Caki2 (cell line): ENCODE data around the gene EXTL1. TPM values are rescaled to one million over a fixed set of nuclear protein-coding genes. Genes with fewer than 3 reads are reported as not detected.

ENCODE experiments used
- DNase-seq: peaks from one replicate; pipeline ENCODE4 v3.0.0-alpha.2; 2015; ENCODE audit warnings: low read depth
- in situ Hi-C: cut with HindIII; loops from 2 replicates; pipeline ENCODE4 v1.10.0; 2016; ENCODE audit warnings: low sequenced_read_pairs, low pct_unique_long_range_greater_than_20kb, mixed read lengths
- total RNA-seq: library from RNA; depleted of rRNA; stranded (reverse); fragments of >200 nt; shearing (Covaris generic); gene quantifications from 2 replicates; pipeline ENCODE4 v1.2.3, GENCODE V29; 2014; ENCODE audit warnings: low replicate concordance

The EXTL1 gene
- total RNA-seq, 1 experiment from 2014 or later = not detected

DNA sequence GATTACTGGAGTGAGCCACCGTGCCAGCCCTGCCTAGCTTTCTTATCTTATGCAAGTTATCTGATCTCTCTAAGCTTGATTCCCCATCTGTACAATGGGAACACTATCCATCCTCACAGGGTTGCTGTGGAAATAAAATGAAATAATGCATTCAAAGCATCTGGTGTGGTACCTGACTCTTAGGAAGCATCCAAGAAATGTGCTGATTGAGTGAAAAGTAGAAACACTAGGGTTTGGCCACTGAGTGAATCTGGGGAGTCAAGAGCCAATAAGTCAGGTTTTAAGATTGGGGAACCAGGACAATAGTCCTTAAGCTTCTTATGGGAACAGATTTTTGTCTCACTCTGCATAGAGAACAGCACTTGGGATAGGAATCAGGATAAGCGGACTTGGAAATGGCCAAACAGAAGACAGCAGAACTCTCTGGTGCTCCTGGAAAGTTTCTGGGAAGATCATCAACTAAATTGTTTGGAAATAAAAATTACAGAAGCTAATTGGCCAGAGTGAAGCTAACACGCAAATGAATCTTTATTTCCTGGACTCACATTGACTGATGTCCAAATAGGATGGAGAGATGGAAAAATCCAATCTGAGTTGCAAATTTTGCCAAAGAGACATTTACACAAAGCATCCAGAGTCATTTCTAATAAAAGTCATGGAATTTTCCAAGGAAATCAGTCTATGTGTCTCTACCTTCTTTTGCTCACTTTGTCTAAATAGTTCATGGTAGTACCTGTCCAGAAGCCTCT, 27.0 kb upstream of the EXTL1 start:
- in situ Hi-C loops = loop anchor here (25.0 kb wide), 1 partner anchor 107 kb away; the partner anchor contains the start of gene PAQR7
- DNase-seq = no peak

DNA sequence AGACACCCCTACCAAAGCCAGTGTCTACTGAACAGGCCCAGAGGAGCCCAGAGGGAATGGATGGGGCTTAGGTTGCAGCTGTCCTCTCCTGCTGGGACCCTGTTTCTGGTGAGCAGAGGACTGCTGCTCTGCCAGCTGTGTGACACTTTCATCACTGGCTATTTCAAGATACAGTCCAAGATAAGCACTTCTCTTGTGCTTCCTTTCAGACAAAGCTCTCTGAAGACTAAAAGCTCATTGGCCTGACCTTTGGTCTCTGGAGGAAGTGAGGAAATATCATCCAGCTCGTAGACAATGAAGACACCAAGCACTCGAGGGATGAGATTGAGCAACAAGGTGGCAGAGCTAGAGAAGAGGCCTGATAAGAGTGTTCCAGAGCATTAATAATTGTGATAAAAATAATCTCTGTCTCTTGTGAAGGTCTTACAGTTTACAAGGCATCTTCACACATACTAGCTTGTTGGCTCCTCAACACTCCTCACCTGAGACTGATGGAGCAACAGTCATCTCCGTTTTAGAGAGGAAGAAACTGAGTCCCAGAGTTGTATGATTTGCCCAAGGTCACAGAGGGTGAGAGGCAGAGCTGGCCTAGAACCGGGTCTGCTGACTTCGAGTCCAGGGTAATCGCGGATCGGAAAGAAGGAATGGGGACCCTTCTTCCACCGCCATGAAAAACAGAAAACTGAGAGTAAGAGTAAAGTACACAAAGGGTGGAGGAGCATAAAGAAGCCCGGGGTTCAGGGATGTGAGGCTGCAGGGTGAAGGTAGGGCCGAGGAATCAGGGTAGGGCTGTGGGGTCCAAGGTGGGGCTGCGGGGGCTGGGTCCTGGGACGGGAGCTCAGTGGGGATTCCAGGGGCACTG, 24.4 kb upstream of the EXTL1 start:
- in situ Hi-C loops = loop anchor here (25.0 kb wide), 1 partner anchor 110 kb away; the partner anchor contains the start of gene PAQR7
- DNase-seq = peak; percentile 13

DNA sequence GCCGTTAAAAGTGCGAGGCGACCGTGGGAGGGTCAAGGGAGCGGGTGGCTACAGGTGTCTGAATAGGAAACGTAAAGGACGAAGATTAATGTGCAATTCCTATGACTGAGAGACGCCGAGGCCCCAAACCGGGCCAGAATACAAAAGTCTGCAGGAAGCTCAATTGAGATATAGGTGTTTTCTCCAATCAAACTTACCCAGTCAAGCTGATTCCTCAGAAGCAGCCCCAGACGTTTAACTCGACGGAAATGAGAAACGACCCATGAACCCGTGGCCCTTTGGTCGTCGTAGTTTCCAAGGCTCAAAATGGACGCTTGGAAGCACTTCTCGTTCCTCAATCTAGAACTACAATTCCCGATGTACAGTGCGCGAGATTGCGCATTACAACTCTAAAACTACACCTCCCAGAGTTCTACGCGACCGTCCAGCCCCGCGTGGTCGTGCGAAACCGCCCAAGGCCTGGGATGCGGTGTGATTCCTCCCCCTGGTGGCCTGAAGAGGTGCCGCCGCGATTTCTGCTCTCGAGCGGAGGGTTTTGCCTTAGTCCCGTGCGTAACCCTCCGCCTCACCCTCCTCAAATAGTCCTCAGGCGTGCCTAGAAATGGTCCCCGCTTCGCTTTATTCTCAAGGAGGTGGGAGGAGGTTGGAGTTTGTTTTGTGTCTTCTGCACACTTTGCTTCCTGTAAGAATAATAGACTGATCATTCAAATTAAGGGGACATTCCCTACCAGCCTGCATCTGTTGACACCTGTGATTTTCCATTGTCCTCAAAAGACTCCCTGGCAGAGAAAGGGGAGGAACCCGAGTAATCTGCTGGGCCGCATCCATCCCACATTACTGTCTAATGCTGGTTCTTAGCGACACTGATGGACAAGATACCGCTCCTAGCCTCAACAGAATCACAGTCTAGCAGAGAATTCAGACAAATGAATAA, 23.5 kb upstream of the EXTL1 start, which contains the start of gene PAFAH2:
PAFAH2 (minus strand) TSS at position 236 of the 934 bp plus-strand sequence. CDS start 7,247 bp downstream, outside the sequence.
- DNase-seq = peak; percentile 95
- in situ Hi-C loops = loop anchor here (25.0 kb wide), 1 partner anchor 111 kb away; the partner anchor contains the start of gene PAQR7

DNA sequence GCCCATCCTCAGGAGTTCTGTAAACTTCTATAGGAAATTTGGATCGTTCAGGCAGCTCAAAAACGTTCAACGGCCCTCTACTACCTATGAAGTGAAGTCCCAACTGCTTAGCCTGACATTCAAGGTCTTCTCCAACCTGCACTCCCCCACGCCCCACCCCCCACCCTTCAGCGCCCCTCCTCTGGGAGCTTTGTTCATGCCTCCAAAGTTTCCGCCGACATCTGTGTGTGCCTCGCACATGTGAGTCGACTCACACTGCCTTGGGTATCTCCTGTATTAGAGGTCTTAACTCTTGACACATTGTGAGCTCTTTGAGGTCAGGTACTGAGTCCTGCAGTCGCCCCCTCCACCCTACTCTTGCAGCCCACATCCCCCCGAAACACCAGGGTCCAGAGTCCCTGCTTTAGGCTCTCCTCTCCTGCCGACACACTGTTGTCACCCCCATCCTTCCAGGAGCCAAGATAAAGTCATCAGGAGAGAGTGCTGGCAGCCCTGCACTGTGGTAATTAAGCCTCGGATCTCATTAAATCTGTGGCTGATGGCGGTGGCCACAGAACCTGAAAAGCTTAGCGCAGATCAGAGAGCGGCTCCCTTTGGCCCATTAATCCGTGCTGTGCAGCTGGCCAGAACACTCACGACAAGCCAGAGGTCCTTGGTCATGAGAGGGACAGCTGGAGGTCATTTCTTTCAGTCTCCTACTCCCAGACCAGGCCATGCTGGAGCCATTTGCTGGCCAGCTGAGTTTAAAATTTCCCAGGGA, 22.4 kb upstream of the EXTL1 start:
- DNase-seq = no peak
- in situ Hi-C loops = loop anchor here (25.0 kb wide), 1 partner anchor 112 kb away; the partner anchor contains the start of gene PAQR7

- in situ Hi-C loops = no loop called here
- no peak for DNase-seq
Measured at GRCh38 chr1:26003262-26003661, 18.3 kb upstream of the EXTL1 start.

- DNase-seq = no peak
- in situ Hi-C loops = no loop called here
Measured at GRCh38 chr1:26003756-26004155, 17.8 kb upstream of the EXTL1 start.

GRCh38 chr1:26005434-26006105, 16.0 kb upstream of the EXTL1 start:
- in situ Hi-C loops = no loop called here
- no peak for DNase-seq

- DNase-seq = no peak
- in situ Hi-C loops = no loop called here
Measured at GRCh38 chr1:26006710-26007109, 14.9 kb upstream of the EXTL1 start.

DNA sequence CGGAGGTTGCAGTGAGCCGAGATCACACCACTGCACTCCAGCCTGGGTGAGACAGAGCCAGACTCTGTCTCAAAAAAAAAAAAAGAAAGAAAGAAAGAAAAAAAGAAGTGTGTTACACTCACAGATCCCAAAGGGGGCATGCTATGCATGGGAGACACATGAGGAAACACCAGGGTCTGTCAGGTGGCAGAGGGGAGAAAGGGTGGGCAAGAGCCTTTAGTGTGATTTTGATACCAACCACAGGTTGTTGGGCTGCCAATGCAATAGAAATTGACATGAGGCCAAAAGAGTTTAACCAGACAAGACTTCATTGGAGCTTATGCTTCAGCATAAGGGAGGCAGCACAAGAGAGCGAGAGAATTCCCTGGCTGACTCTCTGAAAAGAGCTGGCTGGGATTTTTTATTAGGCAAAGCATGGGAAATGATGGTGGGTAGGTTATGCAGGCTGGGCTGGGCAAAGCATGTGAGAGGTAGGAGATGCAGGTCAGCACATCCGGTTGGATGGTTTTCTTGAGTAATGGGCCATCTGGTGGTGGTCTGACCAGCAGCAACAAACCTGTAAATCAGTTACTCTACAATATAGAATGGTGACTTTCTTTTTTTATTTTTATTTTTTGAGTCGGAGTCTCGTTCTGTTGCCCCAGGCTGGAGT, 11.7 kb upstream of the EXTL1 start:
- in situ Hi-C loops = no loop called here
- DNase-seq = no peak

GRCh38 chr1:26010825-26011224, 10.8 kb upstream of the EXTL1 start:
- DNase-seq = no peak
- in situ Hi-C loops = no loop called here

DNA sequence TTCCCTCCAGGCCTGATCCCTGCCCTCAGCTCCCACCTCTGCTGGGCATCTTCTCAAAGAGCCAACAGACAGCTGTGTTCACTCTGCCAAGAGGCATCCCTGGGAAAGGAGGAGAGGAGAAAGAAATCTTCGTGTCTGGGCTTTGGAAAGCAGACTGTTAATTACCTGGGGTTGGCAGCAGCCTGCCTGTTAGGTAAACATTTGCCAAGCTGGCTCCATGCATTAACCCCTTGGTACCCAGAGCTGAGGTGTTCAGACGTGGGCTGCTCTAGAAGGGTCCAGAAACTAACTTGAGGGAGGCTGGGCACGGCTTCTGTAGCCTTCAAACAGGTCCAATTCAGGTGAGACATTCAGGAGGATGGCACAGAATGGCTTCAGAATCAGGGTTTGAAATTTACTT, 8.7 kb upstream of the EXTL1 start:
- DNase-seq = no peak

GRCh38 chr1:26014179-26014578, 7.4 kb upstream of the EXTL1 start:
- DNase-seq = no peak
- in situ Hi-C loops = no loop called here

More for the DNA sequence above, 8.7 kb upstream of the EXTL1 start:
- in situ Hi-C loops = no loop called here

DNA sequence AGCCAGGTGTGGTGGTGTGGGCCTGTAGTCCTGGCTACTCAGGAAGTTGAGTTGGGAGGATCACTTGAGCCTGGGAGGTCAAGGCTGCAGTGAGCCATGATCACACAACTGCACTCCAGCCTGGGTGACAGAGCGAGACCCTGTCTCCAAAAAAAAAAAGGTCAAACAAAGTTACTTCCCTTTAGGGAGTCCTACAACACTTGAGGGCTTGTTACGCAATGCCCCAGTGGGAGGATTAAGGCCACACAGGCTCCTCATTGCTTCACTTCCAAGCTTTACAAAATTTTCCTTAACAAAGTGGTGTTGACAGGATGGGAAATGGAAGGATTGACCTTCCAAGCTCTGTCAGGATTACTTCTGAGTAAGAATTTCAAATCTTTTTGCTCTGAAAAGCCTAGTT, 6.2 kb upstream of the EXTL1 start:
- no peak for DNase-seq
- in situ Hi-C loops = no loop called here

- no peak for DNase-seq
- in situ Hi-C loops = no loop called here
Measured at GRCh38 chr1:26016258-26016952, 5.2 kb upstream of the EXTL1 start.

GRCh38 chr1:26016953-26017545, 4.5 kb upstream of the EXTL1 start:
- in situ Hi-C loops = no loop called here
- DNase-seq = no peak

DNA sequence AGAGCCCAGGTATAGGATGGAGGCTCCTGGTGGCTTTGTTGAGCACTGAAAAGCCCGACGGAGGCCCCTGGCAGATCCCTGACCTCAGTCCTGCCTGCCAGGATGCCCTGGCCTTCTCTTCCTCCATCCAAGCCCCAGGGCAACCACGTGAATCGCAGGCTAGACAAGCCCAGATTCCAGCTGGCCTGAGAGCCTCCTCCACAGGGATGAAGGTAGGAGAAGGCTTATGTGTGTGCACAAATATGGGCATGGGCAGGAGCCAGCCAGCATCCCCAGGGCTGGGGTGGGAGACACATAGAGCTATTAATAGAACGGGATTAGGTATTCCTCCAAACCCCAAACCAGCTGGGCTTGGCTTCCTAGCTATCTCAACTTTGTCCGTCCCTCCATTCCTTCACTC, 4.0 kb upstream of the EXTL1 start:
- in situ Hi-C loops = no loop called here
- DNase-seq = no peak
